Measurements from ENCODE around the gene BEST3. TPM values are rescaled to one million over a fixed set of nuclear protein-coding genes. Genes with fewer than 3 reads are reported as not detected.

The BEST3 gene
- total and polyA plus RNA-seq, 2 donors (not counting 3 experiments of a cell fraction or from before 2014, with no cell fraction given): 0.12 to 0.18 TPM

DNA sequence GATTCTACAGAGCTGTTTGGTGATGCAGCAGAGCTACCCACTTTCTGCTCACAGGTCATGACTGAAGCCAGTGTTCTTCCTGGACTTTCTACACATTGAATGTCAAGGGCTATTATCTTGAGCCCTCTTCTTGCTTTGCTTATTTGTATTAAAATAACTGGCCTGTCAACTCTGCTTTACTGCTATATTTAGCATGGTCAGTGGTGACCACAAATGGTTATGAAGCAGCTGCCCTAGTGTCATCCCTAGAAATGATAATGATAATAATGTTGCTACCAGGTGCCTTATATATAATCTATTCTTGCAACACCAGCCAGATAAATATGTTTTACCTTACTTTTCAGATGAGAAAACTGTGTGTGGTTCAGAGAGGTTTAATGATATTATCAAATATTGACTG lies 85.8 kb downstream of the BEST3 start:
- FAIRE-seq (no peak), DNase-seq (ENCODE audit: low read depth, low spot score) (no peak)
- no peaks in the 10 kb centered on the region for H4K20me1 ChIP-seq (replicated peaks; ENCODE audit: control insufficient read depth, extremely low read depth, insufficient read depth, low read length)
- ChIA-PET POLR2A (no interaction called here), CTCF (no interaction called here)
- H3K9ac ChIP-seq (replicated peaks; ENCODE audit: extremely low read depth, insufficient read depth, low read length): no peak overlapping the region
- dilution Hi-C loops (cut with MboI; ENCODE audit: extremely low pct_ligation_motif_present, low sequenced_read_pairs): no loop called here
- H3K9me3 ChIP-seq (replicated peaks; ENCODE audit: control insufficient read depth, insufficient read depth, low read length): no peaks in the 10 kb centered on the region
- no peaks in the 10 kb centered on the region for H3K9me1 ChIP-seq (replicated peaks; ENCODE audit: control insufficient read depth, extremely low read depth, insufficient read depth, low read length)
- H3K27ac ChIP-seq (ENCODE audit: insufficient read depth, low read depth, low read length): no peak overlapping the region
- H3K4me1 ChIP-seq (ENCODE audit: control insufficient read depth, extremely low read depth, insufficient read depth, low read length): no peaks in the 10 kb centered on the region
- intact Hi-C loops (cut with micrococcal nuclease): no loop called here
- peaks cover 2 to 6% of the 10 kb centered on the region in 2 experiments for H3K27me3 ChIP-seq (ENCODE audit: control insufficient read depth in 2 of 2, insufficient read depth in 2 of 2, low read length in 2 of 2)
- no peak for TF ChIP-seq JUN (IDR thresholded peaks at IDR 0.05; ENCODE audit: borderline replicate concordance, insufficient read depth, insufficient read length, low read depth)
- TF ChIP-seq POLR2A (IDR thresholded peaks at IDR 0.05; ENCODE audit: low read depth, low read length): no peak
- no peak for TF ChIP-seq EZH2 (IDR thresholded peaks at IDR 0.05; ENCODE audit: borderline replicate concordance, low read depth, low read length, severe bottlenecking)
- no peak for TF ChIP-seq POLR2AphosphoS5 (IDR thresholded peaks at IDR 0.05; ENCODE audit: insufficient read depth, low read depth, low read length)
- TF ChIP-seq, protein P1, sequence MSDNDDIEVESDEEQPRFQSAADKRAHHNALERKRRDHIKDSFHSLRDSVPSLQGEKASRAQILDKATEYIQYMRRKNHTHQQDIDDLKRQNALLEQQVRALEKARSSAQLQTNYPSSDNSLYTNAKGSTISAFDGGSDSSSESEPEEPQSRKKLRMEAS (IDR thresholded peaks at IDR 0.05; ENCODE audit: insufficient read depth, insufficient read length): no peak
- TF ChIP-seq GATA2 (IDR thresholded peaks at IDR 0.05; ENCODE audit: insufficient read depth, insufficient read length, low read depth, low read length): no peak
- TF ChIP-seq, protein P2, sequence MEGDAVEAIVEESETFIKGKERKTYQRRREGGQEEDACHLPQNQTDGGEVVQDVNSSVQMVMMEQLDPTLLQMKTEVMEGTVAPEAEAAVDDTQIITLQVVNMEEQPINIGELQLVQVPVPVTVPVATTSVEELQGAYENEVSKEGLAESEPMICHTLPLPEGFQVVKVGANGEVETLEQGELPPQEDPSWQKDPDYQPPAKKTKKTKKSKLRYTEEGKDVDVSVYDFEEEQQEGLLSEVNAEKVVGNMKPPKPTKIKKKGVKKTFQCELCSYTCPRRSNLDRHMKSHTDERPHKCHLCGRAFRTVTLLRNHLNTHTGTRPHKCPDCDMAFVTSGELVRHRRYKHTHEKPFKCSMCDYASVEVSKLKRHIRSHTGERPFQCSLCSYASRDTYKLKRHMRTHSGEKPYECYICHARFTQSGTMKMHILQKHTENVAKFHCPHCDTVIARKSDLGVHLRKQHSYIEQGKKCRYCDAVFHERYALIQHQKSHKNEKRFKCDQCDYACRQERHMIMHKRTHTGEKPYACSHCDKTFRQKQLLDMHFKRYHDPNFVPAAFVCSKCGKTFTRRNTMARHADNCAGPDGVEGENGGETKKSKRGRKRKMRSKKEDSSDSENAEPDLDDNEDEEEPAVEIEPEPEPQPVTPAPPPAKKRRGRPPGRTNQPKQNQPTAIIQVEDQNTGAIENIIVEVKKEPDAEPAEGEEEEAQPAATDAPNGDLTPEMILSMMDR (IDR thresholded peaks at IDR 0.05; ENCODE audit: extremely low read depth in 1 of 2, insufficient read depth in 1 of 2, low read depth in 1 of 2, low read length in 2 of 2): no peak
- no peak for TF ChIP-seq FOS (IDR thresholded peaks at IDR 0.05; ENCODE audit: borderline replicate concordance, insufficient read depth, low read length)
- no peak for TF ChIP-seq MYC (IDR thresholded peaks at IDR 0.05; ENCODE audit: low read depth, low read length)
- no peaks in the 10 kb centered on the region for H3K79me2 ChIP-seq (ENCODE audit: control insufficient read depth, insufficient read depth, low read length)
- no peak overlapping the region for H3K4me3 ChIP-seq (replicated peaks in 1 of 3; ENCODE audit: insufficient read depth in 1 of 3, low read depth in 1 of 3, low read length in 3 of 3)
- no peaks in the 10 kb centered on the region for H3K36me3 ChIP-seq (ENCODE audit: control insufficient read depth in 2 of 2, extremely low read depth in 1 of 2, insufficient read depth in 2 of 2, low read length in 2 of 2)
- no peak overlapping the region for H2AFZ ChIP-seq (ENCODE audit: low read depth, low read length)
- no peak overlapping the region for H3K4me2 ChIP-seq (ENCODE audit: insufficient read depth, low read length)
- BruUV-seq (replicated peaks): no TSS peak
